HEK293 (cell line): ENCODE data around the gene URAD.

Experiments
- CTCF ChIA-PET: fragments of 350-600 bp; formaldehyde crosslinking; extraction: SDS; loops from one replicate; lab custom pipeline; 2021; ENCODE audit warnings: antibody characterized with exemption; lab: Yijun Ruan, JAX
- POLR2A ChIA-PET: fragments of 300-600 bp; formaldehyde crosslinking; extraction: SDS; loops from one replicate; lab custom pipeline; 2020; ENCODE audit warnings: antibody characterized with exemption, inconsistent platforms; lab: Yijun Ruan, JAX
- H3K27ac ChIP-seq: fragments of 200-500 bp; sonication (Bioruptor generic); 2 replicates; pipeline ENCODE4 v1.5.1; 2014; ENCODE audit warnings: low read depth, low read length, control low read depth, inconsistent platforms; ENCODE audit errors: extremely low read depth
- H3K36me3 ChIP-seq, 2 experiments: fragments of 200-500 bp in 1 of 2; sonication (Bioruptor generic) in 1 of 2; 1 replicate in 1 of 2; 2 replicates in 1 of 2; pipeline ENCODE4 v1.5.1; 2014 to 2017; ENCODE audit warnings: inconsistent platforms in 2 of 2, low read length in 2 of 2; ENCODE audit not compliant: control insufficient read depth in 2 of 2, insufficient read depth in 1 of 2
- H3K4me1 ChIP-seq: fragments of 200-500 bp; sonication (Bioruptor generic); 2 replicates; pipeline ENCODE4 v1.5.1; 2014; ENCODE audit warnings: mild to moderate bottlenecking, low read length, inconsistent platforms; ENCODE audit not compliant: control insufficient read depth, insufficient read depth
- H3K4me3 ChIP-seq: 2 replicates; pipeline ENCODE4 v1.5.1; 2011; ENCODE audit warnings: low read depth, mild to moderate bottlenecking, control low read depth, low read length, moderate library complexity
- H3K9me3 ChIP-seq: fragments of 200-500 bp; sonication (Bioruptor generic); 2 replicates; pipeline ENCODE4 v1.5.1; 2014; ENCODE audit warnings: low read depth, low read length, inconsistent platforms; ENCODE audit not compliant: control insufficient read depth, insufficient read depth
- AEBP2 ChIP-seq: fragments of 450-650 bp; formaldehyde crosslinking; IDR thresholded peaks from 2 replicates; pipeline ENCODE4 v1.5.1; 2016; ENCODE audit warnings: missing biosample characterization, missing genetic modification characterization, borderline replicate concordance
- GLI2 ChIP-seq: fragments of 450-650 bp; formaldehyde crosslinking; IDR thresholded peaks from 2 replicates; pipeline ENCODE4; 2017; ENCODE audit warnings: missing biosample characterization, missing genetic modification characterization, low read depth, borderline replicate concordance
- GLIS1 ChIP-seq: fragments of 450-650 bp; formaldehyde crosslinking; IDR thresholded peaks from 2 replicates; pipeline ENCODE4 v1.5.1; 2016; ENCODE audit warnings: missing biosample characterization, missing genetic modification characterization
- KLF10 ChIP-seq: fragments of 450-650 bp; IDR thresholded peaks from 2 replicates; pipeline ENCODE4 v1.5.1; 2018; ENCODE audit warnings: missing biosample characterization, mild to moderate bottlenecking, missing genetic modification characterization
- PATZ1 ChIP-seq: fragments of 450-650 bp; formaldehyde crosslinking; IDR thresholded peaks from 2 replicates; pipeline ENCODE4 v1.5.1; 2016; ENCODE audit warnings: missing biosample characterization, missing genetic modification characterization
- SALL2 ChIP-seq: fragments of 450-650 bp; formaldehyde crosslinking; IDR thresholded peaks from 2 replicates; pipeline ENCODE4 v1.5.0; 2017; ENCODE audit warnings: missing biosample characterization, mild to moderate bottlenecking, missing genetic modification characterization, borderline replicate concordance
- SP7 ChIP-seq: fragments of 450-650 bp; formaldehyde crosslinking; IDR thresholded peaks from 2 replicates; pipeline ENCODE4 v1.5.1; 2016; ENCODE audit warnings: missing biosample characterization, missing genetic modification characterization
- TCF7L2 ChIP-seq: IDR thresholded peaks from 2 replicates; pipeline ENCODE4 v1.6.1; 2011; ENCODE audit warnings: low read depth, mild to moderate bottlenecking, inconsistent platforms, low read length, moderate library complexity, borderline replicate concordance
- ZBTB8A ChIP-seq: fragments of 450-650 bp; formaldehyde crosslinking; IDR thresholded peaks from 2 replicates; pipeline ENCODE4 v1.5.1; 2016; ENCODE audit warnings: missing biosample characterization, missing genetic modification characterization
- ZFP41 ChIP-seq: fragments of 450-650 bp; formaldehyde crosslinking; IDR thresholded peaks from 2 replicates; pipeline ENCODE4 v1.5.1; 2016; ENCODE audit warnings: missing biosample characterization, missing genetic modification characterization, borderline replicate concordance
- ZNF140 ChIP-seq: fragments of 450-650 bp; formaldehyde crosslinking; IDR thresholded peaks from 2 replicates; pipeline ENCODE4 v1.5.1; 2016; ENCODE audit warnings: missing biosample characterization, missing genetic modification characterization
- ZNF214 ChIP-seq: fragments of 450-650 bp; formaldehyde crosslinking; IDR thresholded peaks from 2 replicates; pipeline ENCODE4 v1.5.1; 2017; ENCODE audit warnings: missing biosample characterization, mild to moderate bottlenecking, missing genetic modification characterization, borderline replicate concordance
- ZNF239 ChIP-seq: fragments of 450-650 bp; formaldehyde crosslinking; IDR thresholded peaks from 2 replicates; pipeline ENCODE4 v1.5.1; 2016; ENCODE audit warnings: missing biosample characterization, missing genetic modification characterization
- ZNF280D ChIP-seq: fragments of 450-650 bp; formaldehyde crosslinking; IDR thresholded peaks from 2 replicates; pipeline ENCODE4 v1.5.1; 2016; ENCODE audit warnings: missing biosample characterization, missing genetic modification characterization
- ZNF302 ChIP-seq: fragments of 450-650 bp; formaldehyde crosslinking; IDR thresholded peaks from 2 replicates; pipeline ENCODE4 v1.5.1; 2016; ENCODE audit warnings: missing biosample characterization, missing genetic modification characterization, low read depth
- ZNF335 ChIP-seq: fragments of 450-650 bp; formaldehyde crosslinking; conservative IDR thresholded peaks from 2 replicates; pipeline ENCODE4 v1.5.1; 2016; ENCODE audit warnings: missing biosample characterization, missing genetic modification characterization
- ZNF341 ChIP-seq: fragments of 450-650 bp; formaldehyde crosslinking; IDR thresholded peaks from 2 replicates; pipeline ENCODE4; 2016; ENCODE audit warnings: low read depth, missing biosample characterization, missing genetic modification characterization
- ZNF37A ChIP-seq: fragments of 450-650 bp; IDR thresholded peaks from 2 replicates; pipeline ENCODE4 v1.5.1; 2018; ENCODE audit warnings: missing biosample characterization, missing genetic modification characterization
- ZNF394 ChIP-seq: fragments of 450-650 bp; formaldehyde crosslinking; IDR thresholded peaks from 2 replicates; pipeline ENCODE4 v1.5.1; 2016; ENCODE audit warnings: missing biosample characterization, missing genetic modification characterization, mild to moderate bottlenecking, moderate library complexity, borderline replicate concordance
- ZNF501 ChIP-seq: fragments of 450-650 bp; formaldehyde crosslinking; IDR thresholded peaks from 2 replicates; pipeline ENCODE4 v1.5.1; 2016; ENCODE audit warnings: missing biosample characterization, missing genetic modification characterization
- ZNF514 ChIP-seq: fragments of 450-650 bp; formaldehyde crosslinking; IDR thresholded peaks from 2 replicates; pipeline ENCODE4 v1.5.1; 2016; ENCODE audit warnings: missing biosample characterization, missing genetic modification characterization
- ZNF560 ChIP-seq: fragments of 450-650 bp; formaldehyde crosslinking; IDR thresholded peaks from 2 replicates; pipeline ENCODE4 v1.5.1; 2017; ENCODE audit warnings: missing biosample characterization, missing genetic modification characterization, borderline replicate concordance
- ZNF600 ChIP-seq: fragments of 450-650 bp; formaldehyde crosslinking; IDR thresholded peaks from 2 replicates; pipeline ENCODE4 v1.5.1; 2016; ENCODE audit warnings: missing biosample characterization, missing genetic modification characterization
- ZNF677 ChIP-seq: fragments of 450-650 bp; IDR thresholded peaks from 2 replicates; pipeline ENCODE4 v1.5.0; 2018; ENCODE audit warnings: missing biosample characterization, mild to moderate bottlenecking, missing genetic modification characterization, moderate library complexity
- ZSCAN30 ChIP-seq: fragments of 450-650 bp; IDR thresholded peaks from 2 replicates; pipeline ENCODE4 v1.5.1; 2018; ENCODE audit warnings: missing biosample characterization, mild to moderate bottlenecking, missing genetic modification characterization, moderate library complexity
- TF ChIP-seq, protein P1 (sequence below): fragments of 450-650 bp; formaldehyde crosslinking; optimal IDR thresholded peaks from 2 replicates; pipeline ENCODE3; 2016; ENCODE audit warnings: missing biosample characterization, mild to moderate bottlenecking, missing genetic modification characterization
- TF ChIP-seq, protein P2 (sequence below): fragments of 450-650 bp; formaldehyde crosslinking; IDR thresholded peaks from 2 replicates; pipeline ENCODE4 v1.5.1; 2017; ENCODE audit warnings: missing biosample characterization, missing genetic modification characterization

The URAD gene

GRCh38 chr13:27953676-27954405 lies 34.7 kb downstream of the URAD start:
- no peaks in the 10 kb centered on the region; the same call in 1 of the 2 replicates for H3K4me1 ChIP-seq
- H3K4me3 ChIP-seq: peak overlapping the region; percentile 39
- no peaks in the 10 kb centered on the region for H3K9me3 ChIP-seq
- CTCF ChIA-PET: interaction anchor here (0.6 to 13.6 kb wide), 38 partner anchors 10 to 1055 kb away, joined by 3 to 206 read pairs (median 4); no protein-coding TSS in a partner anchor
- no peaks in the 10 kb centered on the region for H3K36me3 ChIP-seq
- POLR2A ChIA-PET: interaction anchor here (0.6 to 1.2 kb wide), 4 partner anchors 85 to 507 kb away, joined by 3 to 5 read pairs (median 4); no protein-coding TSS in a partner anchor
- H3K27ac ChIP-seq: peak overlapping the region; percentile 46; the same call in 1 of the 2 replicates
- no peak for TF ChIP-seq GLI2 (tag by site-specific recombination)
- peak; percentile 98 for TF ChIP-seq ZNF560 (tag by site-specific recombination)
- TF ChIP-seq ZNF341 (tag by site-specific recombination): peak; percentile 40; the same call in 1 of the 2 replicates
- no peak for TF ChIP-seq ZFP41 (tag by site-specific recombination)
- TF ChIP-seq ZNF140 (tag by site-specific recombination): no peak
- peak; percentile 95 for TF ChIP-seq ZSCAN30 (tag by site-specific recombination)
- 0 out of 2 replicates have a peak, but pooled peaks have one; percentile 41 for TF ChIP-seq ZNF501 (tag by site-specific recombination)
- TF ChIP-seq, protein P1, sequence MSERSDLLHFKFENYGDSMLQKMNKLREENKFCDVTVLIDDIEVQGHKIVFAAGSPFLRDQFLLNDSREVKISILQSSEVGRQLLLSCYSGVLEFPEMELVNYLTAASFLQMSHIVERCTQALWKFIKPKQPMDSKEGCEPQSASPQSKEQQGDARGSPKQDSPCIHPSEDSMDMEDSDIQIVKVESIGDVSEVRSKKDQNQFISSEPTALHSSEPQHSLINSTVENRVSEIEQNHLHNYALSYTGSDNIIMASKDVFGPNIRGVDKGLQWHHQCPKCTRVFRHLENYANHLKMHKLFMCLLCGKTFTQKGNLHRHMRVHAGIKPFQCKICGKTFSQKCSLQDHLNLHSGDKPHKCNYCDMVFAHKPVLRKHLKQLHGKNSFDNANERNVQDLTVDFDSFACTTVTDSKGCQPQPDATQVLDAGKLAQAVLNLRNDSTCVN (tag by site-specific recombination): peak; percentile 28
- TF ChIP-seq ZNF514 (tag by site-specific recombination): no peak
- no peak for TF ChIP-seq SALL2 (tag by site-specific recombination)
- peak; percentile 18; the same call in 1 of the 2 replicates for TF ChIP-seq ZNF677 (tag by site-specific recombination)
- TF ChIP-seq SP7 (tag by site-specific recombination): no peak
- no peak; the same call in 1 of the 2 replicates for TF ChIP-seq ZNF335
- TF ChIP-seq TCF7L2: no peak
- peak; percentile 28; the same call in 1 of the 2 replicates for TF ChIP-seq GLIS1
- TF ChIP-seq ZBTB8A: peak; percentile 75
- no peak for TF ChIP-seq ZNF37A (tag by site-specific recombination)
- no peak for TF ChIP-seq ZNF302 (tag by site-specific recombination)
- TF ChIP-seq, protein P2, sequence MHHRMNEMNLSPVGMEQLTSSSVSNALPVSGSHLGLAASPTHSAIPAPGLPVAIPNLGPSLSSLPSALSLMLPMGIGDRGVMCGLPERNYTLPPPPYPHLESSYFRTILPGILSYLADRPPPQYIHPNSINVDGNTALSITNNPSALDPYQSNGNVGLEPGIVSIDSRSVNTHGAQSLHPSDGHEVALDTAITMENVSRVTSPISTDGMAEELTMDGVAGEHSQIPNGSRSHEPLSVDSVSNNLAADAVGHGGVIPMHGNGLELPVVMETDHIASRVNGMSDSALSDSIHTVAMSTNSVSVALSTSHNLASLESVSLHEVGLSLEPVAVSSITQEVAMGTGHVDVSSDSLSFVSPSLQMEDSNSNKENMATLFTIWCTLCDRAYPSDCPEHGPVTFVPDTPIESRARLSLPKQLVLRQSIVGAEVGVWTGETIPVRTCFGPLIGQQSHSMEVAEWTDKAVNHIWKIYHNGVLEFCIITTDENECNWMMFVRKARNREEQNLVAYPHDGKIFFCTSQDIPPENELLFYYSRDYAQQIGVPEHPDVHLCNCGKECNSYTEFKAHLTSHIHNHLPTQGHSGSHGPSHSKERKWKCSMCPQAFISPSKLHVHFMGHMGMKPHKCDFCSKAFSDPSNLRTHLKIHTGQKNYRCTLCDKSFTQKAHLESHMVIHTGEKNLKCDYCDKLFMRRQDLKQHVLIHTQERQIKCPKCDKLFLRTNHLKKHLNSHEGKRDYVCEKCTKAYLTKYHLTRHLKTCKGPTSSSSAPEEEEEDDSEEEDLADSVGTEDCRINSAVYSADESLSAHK: no peak
- no peak for TF ChIP-seq ZNF239 (tag by site-specific recombination)
- no peak for TF ChIP-seq ZNF280D
- no peak for TF ChIP-seq KLF10 (tag by site-specific recombination)
- no peak for TF ChIP-seq AEBP2 (tag by site-specific recombination)
- TF ChIP-seq PATZ1 (tag by site-specific recombination): peak; percentile 55
- 0 out of 2 replicates have a peak, but pooled peaks have one; percentile 39 for TF ChIP-seq ZNF394 (tag by site-specific recombination)
- no peak for TF ChIP-seq ZNF214 (tag by site-specific recombination)
- TF ChIP-seq ZNF600 (tag by site-specific recombination): 0 out of 2 replicates have a peak, but pooled peaks have one; percentile 42
